WERI-Rb-1 (cell line): ENCODE data around the gene RNF20.

ENCODE experiments used
- DNase-seq: peaks from one replicate; pipeline ENCODE4 v3.0.0-alpha.2; 2020
- H3K27ac ChIP-seq: fragments of 250-450 bp; sonication (Bioruptor Pico); 2 replicates; pipeline ENCODE4 v1.5.1; 2020; ENCODE audit warnings: mild to moderate bottlenecking, moderate library complexity
- H3K27me3 ChIP-seq: fragments of 250-450 bp; sonication (Bioruptor Pico); 2 replicates; pipeline ENCODE4 v1.5.1; 2021; ENCODE audit warnings: mild to moderate bottlenecking, low read depth, moderate library complexity; ENCODE audit not compliant: insufficient read depth, severe bottlenecking
- H3K36me3 ChIP-seq: fragments of 250-450 bp; sonication (Bioruptor Pico); 2 replicates; pipeline ENCODE4 v1.5.1; 2020; ENCODE audit warnings: mild to moderate bottlenecking, moderate library complexity
- H3K4me3 ChIP-seq: 2 replicates; pipeline ENCODE4 v1.5.1; 2011; ENCODE audit warnings: low read depth, mild to moderate bottlenecking, control low read depth, low read length
- H3K9me3 ChIP-seq: fragments of 250-450 bp; sonication (Bioruptor Pico); 2 replicates; pipeline ENCODE4 v1.5.1; 2021; ENCODE audit warnings: mild to moderate bottlenecking, moderate library complexity; ENCODE audit not compliant: severe bottlenecking
- TF ChIP-seq, protein P1 (sequence below): IDR thresholded peaks from 2 replicates; pipeline ENCODE4 v1.5.1; 2011; ENCODE audit warnings: low read depth, mild to moderate bottlenecking, control low read depth, inconsistent platforms, low read length

Gene RNF20

DNA sequence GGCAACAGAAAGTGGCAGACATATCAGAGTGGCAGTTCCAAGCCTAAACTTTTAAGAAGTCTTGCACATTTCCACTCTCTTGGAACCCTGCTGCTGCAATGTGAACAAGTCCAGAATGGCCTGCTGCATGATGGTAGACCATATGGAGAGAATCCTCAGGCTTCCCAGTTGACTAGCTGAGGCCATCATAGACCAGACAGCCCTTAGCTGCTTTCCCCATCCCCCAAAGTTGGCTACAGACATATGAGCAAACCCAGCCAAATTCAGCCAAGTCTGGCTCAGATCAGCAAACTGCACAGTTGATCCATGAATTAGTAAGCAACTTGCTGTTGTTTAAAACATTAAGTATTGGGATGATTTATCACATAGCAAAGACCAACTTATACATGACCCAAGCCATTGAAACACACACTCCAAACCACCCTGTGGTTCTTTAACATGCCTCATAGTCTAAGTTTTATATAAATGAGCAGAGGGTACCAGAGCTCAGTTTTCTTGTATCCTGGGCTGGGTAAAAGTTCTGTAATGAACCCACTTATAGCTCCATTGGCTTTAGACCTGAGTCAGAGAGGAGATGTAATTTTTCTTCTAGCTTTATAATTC lies 41.2 kb downstream of the RNF20 start:
- H3K27me3 ChIP-seq = no peaks in the 10 kb centered on the region
- no peak overlapping the region for H3K27ac ChIP-seq
- TF ChIP-seq, protein P1, sequence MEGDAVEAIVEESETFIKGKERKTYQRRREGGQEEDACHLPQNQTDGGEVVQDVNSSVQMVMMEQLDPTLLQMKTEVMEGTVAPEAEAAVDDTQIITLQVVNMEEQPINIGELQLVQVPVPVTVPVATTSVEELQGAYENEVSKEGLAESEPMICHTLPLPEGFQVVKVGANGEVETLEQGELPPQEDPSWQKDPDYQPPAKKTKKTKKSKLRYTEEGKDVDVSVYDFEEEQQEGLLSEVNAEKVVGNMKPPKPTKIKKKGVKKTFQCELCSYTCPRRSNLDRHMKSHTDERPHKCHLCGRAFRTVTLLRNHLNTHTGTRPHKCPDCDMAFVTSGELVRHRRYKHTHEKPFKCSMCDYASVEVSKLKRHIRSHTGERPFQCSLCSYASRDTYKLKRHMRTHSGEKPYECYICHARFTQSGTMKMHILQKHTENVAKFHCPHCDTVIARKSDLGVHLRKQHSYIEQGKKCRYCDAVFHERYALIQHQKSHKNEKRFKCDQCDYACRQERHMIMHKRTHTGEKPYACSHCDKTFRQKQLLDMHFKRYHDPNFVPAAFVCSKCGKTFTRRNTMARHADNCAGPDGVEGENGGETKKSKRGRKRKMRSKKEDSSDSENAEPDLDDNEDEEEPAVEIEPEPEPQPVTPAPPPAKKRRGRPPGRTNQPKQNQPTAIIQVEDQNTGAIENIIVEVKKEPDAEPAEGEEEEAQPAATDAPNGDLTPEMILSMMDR = no peak
- DNase-seq = no peak
- no peaks in the 10 kb centered on the region for H3K9me3 ChIP-seq
- 0 out of 2 replicates have a peak, but pooled peaks cover 3% of the 10 kb centered on the region for H3K36me3 ChIP-seq
- no peak overlapping the region for H3K4me3 ChIP-seq

DNA sequence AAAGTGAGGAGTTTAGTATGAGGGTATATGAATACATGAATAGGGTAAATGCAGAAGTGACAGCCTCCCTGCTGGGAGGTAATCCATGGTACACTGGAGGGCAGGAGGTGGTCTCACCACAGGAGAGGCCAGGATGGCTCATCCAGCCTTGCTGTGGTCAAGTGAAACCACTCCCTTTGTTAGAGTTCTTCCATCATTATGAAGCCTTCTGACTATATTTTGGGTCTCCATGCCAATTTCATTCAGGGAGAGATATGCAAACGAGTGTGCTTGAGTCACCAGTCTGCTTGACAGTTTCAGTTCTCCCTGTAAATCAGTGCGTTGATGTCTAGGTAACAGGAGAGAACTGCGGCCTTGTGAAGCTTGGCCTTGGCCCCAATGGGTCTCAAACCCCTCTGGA lies 44.7 kb downstream of the RNF20 start:
- H3K27me3 ChIP-seq = no peaks in the 10 kb centered on the region
- no peak overlapping the region for H3K27ac ChIP-seq
- H3K4me3 ChIP-seq = no peak overlapping the region
- TF ChIP-seq, protein P1 = no peak
- no peaks in the 10 kb centered on the region for H3K9me3 ChIP-seq
- DNase-seq = no peak
- H3K36me3 ChIP-seq = no peaks in the 10 kb centered on the region

DNA sequence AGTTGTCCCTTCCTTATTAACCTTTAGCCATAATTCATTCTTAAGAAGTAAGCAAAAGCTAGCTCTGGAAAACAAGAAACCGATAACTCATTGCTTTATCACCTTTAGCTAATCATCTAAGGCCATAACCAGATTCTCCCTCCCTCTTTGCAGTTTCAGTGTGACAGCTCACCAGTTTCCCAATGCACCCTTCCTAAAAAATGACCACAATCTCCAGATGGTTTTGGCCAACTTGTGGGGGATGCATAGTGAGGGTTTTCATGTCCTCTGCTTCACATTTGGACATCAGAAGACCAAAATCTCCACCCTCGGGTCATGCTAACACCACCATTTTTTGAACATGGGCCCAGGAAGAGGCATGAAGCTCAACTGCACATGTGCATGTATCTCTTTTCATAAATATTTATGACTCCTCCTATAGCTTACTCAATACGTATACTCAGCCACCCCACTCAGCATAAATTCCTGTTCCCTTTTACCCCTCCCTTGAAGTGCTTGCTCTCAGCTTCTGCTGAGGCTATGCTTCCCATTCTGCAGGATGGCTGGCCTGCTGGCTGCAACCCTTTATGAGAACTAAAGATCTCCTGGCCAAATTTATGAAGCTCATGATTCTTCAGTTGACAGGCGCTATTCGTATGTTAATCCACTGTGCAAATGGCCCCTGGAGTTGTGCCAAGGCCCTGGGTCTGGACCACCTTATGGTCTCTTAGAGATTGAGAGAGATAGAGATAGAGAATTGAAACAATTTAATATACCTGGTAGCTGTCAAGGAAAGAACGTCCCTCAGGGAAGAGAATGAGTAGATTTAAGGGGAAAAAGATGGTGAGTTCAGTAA lies 46.3 kb downstream of the RNF20 start:
- no peaks in the 10 kb centered on the region for H3K27me3 ChIP-seq

DNA sequence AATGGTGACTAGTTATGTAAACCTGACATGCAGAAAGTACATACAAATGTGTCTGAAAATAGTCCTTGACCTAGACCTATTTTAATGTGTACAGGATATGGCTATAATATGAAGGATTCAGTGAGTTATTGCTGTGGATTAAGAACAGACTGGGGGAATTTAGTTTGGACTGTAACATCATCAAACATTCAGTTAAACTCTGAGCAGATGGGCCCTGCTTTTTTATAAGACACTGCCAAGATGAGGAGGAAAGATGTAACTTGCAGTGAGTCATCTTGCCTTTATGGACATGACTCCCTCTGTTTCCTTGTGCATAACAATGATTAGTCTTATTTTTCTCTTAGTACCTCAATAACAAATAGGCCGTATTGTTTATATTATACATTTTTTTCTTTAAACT lies 48.9 kb downstream of the RNF20 start:
- H3K36me3 ChIP-seq = no peaks in the 10 kb centered on the region
- TF ChIP-seq, protein P1 = no peak
- H3K9me3 ChIP-seq = no peaks in the 10 kb centered on the region
- no peak overlapping the region for H3K4me3 ChIP-seq
- H3K27ac ChIP-seq = no peak overlapping the region
- no peaks in the 10 kb centered on the region for H3K27me3 ChIP-seq
- no peak for DNase-seq

More for the DNA sequence above, 46.3 kb downstream of the RNF20 start:
- H3K9me3 ChIP-seq = no peaks in the 10 kb centered on the region
- no peak overlapping the region for H3K27ac ChIP-seq
- no peak for DNase-seq
- H3K4me3 ChIP-seq = no peak overlapping the region
- TF ChIP-seq, protein P1 = no peak
- H3K36me3 ChIP-seq = no peaks in the 10 kb centered on the region

DNA sequence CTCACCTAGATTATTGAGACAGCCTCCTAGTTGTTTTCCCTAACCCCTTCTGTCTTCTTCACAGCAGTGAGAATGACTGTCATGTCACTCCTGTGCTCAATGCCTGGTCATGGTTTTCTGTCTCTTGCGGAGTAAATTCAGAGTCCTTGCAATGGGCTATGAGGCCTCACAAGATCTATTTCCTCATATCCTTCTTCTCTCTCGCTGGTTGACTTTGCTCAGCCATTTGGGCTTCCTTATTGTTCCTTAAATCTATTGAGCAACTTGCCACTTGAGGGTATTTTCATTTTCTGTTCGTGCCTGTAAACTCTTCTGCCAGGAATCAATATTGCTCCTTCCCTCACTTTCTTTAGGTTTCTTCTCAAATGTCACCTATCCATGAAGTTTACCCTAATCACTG lies 52.1 kb downstream of the RNF20 start:
- H3K9me3 ChIP-seq = no peaks in the 10 kb centered on the region
- TF ChIP-seq, protein P1 = no peak
- H3K36me3 ChIP-seq = no peaks in the 10 kb centered on the region
- H3K4me3 ChIP-seq = no peak overlapping the region
- no peaks in the 10 kb centered on the region for H3K27me3 ChIP-seq
- no peak for DNase-seq
- no peak overlapping the region for H3K27ac ChIP-seq
